ENCODE measurements around the gene ZDHHC20.

ZDHHC20 gene

GRCh38 chr13:21453387-21454081 is 5.6 kb downstream of the ZDHHC20 start:
- Histone ChIP-seq H3K79me2 (ENCODE audit: control insufficient read depth, low read length) (peaks cover 93% of the 10 kb centered on the region), H3K9me2 (replicated peaks; ENCODE audit: control insufficient read depth, low read length) (no peaks in the 10 kb centered on the region), H3K27ac (ENCODE audit: low read depth, low read length) (no peak overlapping the region), H3K27me3 (ENCODE audit: control insufficient read depth, low read length) (no peaks in the 10 kb centered on the region), H3K4me2 (ENCODE audit: low read length) (no peak overlapping the region), H3F3A (ENCODE audit: control insufficient read depth, insufficient read depth) (no peaks in the 10 kb centered on the region), H3K4me3 (ENCODE audit: low read length) (no peak overlapping the region), H3K36me3 (ENCODE audit: control insufficient read depth, low read length) (peaks cover 13% of the 10 kb centered on the region), H3K4me1 (ENCODE audit: control insufficient read depth, low read length) (peaks cover 15% of the 10 kb centered on the region), H3K9me3 (ENCODE audit: control insufficient read depth, insufficient read depth, low read length) (peaks cover 6% of the 10 kb centered on the region), H4K20me1 (ENCODE audit: control insufficient read depth, insufficient read depth, low read depth, low read length) (peaks cover 7% of the 10 kb centered on the region; the same call in 1 of the 2 replicates)
- TF ChIP-seq EZH2phosphoT487 (IDR thresholded peaks at IDR 0.05; ENCODE audit: borderline replicate concordance, low read length) = no peak
- TF ChIP-seq CTCF (IDR thresholded peaks at IDR 0.05; ENCODE audit: low read depth, low read length, poor library complexity, severe bottlenecking) = no peak

GRCh38 chr13:21450936-21451335 is 8.2 kb downstream of the ZDHHC20 start:
- Histone ChIP-seq H3K9me2 (replicated peaks; ENCODE audit: control insufficient read depth, low read length) (no peaks in the 10 kb centered on the region), H3K79me2 (ENCODE audit: control insufficient read depth, low read length) (peaks cover 78% of the 10 kb centered on the region), H3K27ac (ENCODE audit: low read depth, low read length) (no peak overlapping the region), H3K4me1 (ENCODE audit: control insufficient read depth, low read length) (no peaks in the 10 kb centered on the region), H3F3A (ENCODE audit: control insufficient read depth, insufficient read depth) (no peaks in the 10 kb centered on the region; the same call in 1 of the 2 replicates), H3K36me3 (ENCODE audit: control insufficient read depth, low read length) (peaks cover 7% of the 10 kb centered on the region), H3K4me2 (ENCODE audit: low read length) (no peak overlapping the region), H3K27me3 (ENCODE audit: control insufficient read depth, low read length) (no peaks in the 10 kb centered on the region), H4K20me1 (ENCODE audit: control insufficient read depth, insufficient read depth, low read depth, low read length) (no peaks in the 10 kb centered on the region), H3K4me3 (ENCODE audit: low read length) (no peak overlapping the region), H3K9me3 (ENCODE audit: control insufficient read depth, insufficient read depth, low read length) (peaks cover 6% of the 10 kb centered on the region)
- TF ChIP-seq CTCF (IDR thresholded peaks at IDR 0.05; ENCODE audit: low read depth, low read length, poor library complexity, severe bottlenecking) (no peak), EZH2phosphoT487 (IDR thresholded peaks at IDR 0.05; ENCODE audit: borderline replicate concordance, low read length) (no peak)

- TF ChIP-seq CTCF (IDR thresholded peaks at IDR 0.05; ENCODE audit: low read depth, low read length, poor library complexity, severe bottlenecking) (no peak), EZH2phosphoT487 (IDR thresholded peaks at IDR 0.05; ENCODE audit: borderline replicate concordance, low read length) (no peak)
- H3K79me2 ChIP-seq (ENCODE audit: control insufficient read depth, low read length) = peaks cover 76% of the 10 kb centered on the region
Measured at GRCh38 chr13:21446656-21447055, 12.4 kb downstream of the ZDHHC20 start.

More at GRCh38 chr13:21446656-21447055, 12.4 kb downstream of the ZDHHC20 start:
- H3K27me3 ChIP-seq (ENCODE audit: control insufficient read depth, low read length) = no peaks in the 10 kb centered on the region
- H3K27ac ChIP-seq (ENCODE audit: low read depth, low read length) = no peak overlapping the region
- no peaks in the 10 kb centered on the region for H3K4me1 ChIP-seq (ENCODE audit: control insufficient read depth, low read length)
- no peaks in the 10 kb centered on the region for H4K20me1 ChIP-seq (ENCODE audit: control insufficient read depth, insufficient read depth, low read depth, low read length)
- H3F3A ChIP-seq (ENCODE audit: control insufficient read depth, insufficient read depth) = no peaks in the 10 kb centered on the region; the same call in 1 of the 2 replicates
- H3K4me3 ChIP-seq (ENCODE audit: low read length) = no peak overlapping the region
- H3K4me2 ChIP-seq (ENCODE audit: low read length) = no peak overlapping the region
- H3K36me3 ChIP-seq (ENCODE audit: control insufficient read depth, low read length) = peaks cover 4% of the 10 kb centered on the region; the same call in 1 of the 2 replicates
- no peaks in the 10 kb centered on the region for H3K9me2 ChIP-seq (replicated peaks; ENCODE audit: control insufficient read depth, low read length)
- H3K9me3 ChIP-seq (ENCODE audit: control insufficient read depth, insufficient read depth, low read length) = no peaks in the 10 kb centered on the region

Measured in DOHH2 (cell line).